COLO668 (cell line): Measurements from ENCODE around the gene MON2.
"Not testable (repeated sequence)": the region's sequence is repeated elsewhere in the genome, so short reads cannot be mapped to it uniquely, and the experiment has no call there.

ENCODE experiments used
- DNase-seq: peaks from one replicate; lab custom pipeline; 2025; ENCODE audit not compliant: unreplicated experiment; lab: John Stamatoyannopoulos, UW

Gene MON2

GRCh38 chr12:62543741-62544140 is 77.1 kb downstream of the MON2 start:
- no peak for DNase-seq

DNA sequence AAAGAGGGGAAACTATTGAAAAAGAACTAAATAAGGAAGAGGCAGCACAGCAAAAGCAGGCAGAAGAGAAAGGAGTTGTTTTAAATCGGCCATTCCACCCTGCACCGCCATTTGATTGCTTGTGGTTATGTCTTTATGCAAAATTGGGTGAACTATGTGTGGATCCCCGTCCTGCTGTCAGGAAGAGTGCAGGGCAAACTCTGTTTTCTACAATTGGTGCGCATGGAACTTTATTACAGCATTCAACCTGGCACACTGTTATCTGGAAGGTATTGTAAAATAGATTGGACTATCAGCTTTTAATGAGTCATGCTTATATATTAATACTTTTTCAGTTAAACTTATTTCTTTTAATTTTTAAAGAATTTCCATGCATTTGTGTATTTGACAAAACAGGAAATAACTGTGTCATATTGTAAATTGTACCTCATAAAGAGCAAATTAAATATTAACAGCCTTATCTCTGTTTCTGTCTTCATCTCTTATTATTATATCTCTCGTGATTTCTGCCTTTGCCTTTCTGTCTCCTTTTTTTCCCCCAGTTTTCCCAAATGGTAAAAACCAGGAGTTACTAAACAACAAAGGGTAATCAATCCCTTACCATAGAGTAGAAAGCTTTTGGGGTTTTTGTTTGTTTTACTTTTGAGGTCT is 86.4 kb downstream of the MON2 start:
- DNase-seq = no peak

- not testable (repeated sequence) for DNase-seq
Measured at GRCh38 chr12:62559366-62559765, 92.7 kb downstream of the MON2 start.

- DNase-seq = no peak
Measured at GRCh38 chr12:62562846-62563245, 96.2 kb downstream of the MON2 start.

- DNase-seq = no peak
Measured at GRCh38 chr12:62575036-62575435, 108.4 kb downstream of the MON2 start.

DNA sequence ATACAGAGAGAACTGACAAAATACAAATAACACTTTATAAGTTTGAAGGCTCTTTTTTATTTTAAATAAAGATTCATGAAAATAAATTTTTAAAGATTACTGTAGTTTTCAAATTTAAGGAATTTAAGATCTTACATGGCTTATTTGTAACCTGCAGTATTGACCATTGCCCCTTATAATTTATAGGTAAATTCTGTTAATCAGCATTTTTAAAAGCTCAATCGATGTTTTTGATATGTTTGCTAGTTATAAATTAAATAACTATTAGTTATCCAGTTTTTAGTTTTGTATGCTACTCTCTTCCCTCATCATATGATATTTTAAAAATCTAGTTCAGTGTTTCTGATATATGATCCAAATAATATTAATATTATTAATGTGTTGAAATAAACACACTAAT is 109.9 kb downstream of the MON2 start:
- DNase-seq = no peak

- DNase-seq = no peak
Measured at GRCh38 chr12:62578726-62579125, 112.1 kb downstream of the MON2 start.

DNA sequence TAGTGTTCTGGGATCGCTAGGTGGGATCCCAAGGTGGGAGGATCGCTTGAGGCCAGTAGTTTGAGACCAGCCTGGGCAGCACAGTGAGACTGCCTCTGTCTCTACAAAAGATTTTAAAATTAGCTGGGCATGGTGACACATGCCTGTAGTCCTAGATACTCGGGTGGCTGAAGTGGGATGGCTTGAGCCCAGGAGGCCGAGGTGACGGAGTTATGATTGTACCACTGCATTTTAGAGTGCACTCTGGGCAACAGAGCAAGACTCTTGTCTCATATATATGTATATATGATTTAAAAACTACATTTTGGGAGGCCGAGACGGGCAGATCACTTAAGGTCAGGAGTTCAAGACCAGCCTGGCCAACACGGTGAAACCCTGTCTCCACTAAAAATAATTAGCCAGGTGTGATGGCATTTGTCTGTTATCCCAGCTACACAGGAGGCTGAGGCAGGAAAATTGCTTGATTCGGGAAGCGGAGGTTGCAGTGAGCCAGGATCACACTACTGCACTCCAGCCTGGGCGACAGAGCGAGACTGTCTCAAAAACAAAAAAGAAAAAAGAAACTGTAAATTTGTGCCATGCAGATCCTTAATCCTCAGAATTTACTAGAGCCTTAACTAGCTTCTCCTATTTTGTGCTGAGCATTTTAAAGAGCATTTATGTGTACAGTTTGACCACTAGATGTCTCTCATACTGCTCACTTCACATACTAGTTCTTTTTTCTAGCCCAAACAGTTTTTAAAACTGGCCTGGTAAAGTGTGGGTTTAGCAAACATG is 114.8 kb downstream of the MON2 start:
- DNase-seq = no peak

GRCh38 chr12:62582065-62582366 is 115.4 kb downstream of the MON2 start:
- DNase-seq = no peak

DNA sequence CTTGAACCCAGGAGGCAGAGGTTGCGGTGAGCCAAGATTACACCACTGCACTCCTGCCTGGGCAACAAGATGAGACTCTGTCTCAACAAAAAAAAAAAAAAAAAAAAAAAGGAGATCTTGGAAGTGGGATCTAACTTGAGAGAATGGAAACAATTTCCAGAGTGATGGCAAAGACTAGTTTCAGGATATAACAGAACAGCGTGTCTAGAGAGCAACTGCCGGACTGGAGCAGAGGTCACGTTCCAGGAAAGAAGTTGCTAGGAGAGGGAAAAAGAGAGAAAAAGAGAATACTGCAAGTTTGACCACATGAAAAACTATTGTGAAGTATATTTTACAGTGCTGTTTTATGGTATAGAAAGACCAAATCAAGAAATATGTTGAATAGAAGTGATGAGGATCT is 118.0 kb downstream of the MON2 start:
- no peak for DNase-seq

DNA sequence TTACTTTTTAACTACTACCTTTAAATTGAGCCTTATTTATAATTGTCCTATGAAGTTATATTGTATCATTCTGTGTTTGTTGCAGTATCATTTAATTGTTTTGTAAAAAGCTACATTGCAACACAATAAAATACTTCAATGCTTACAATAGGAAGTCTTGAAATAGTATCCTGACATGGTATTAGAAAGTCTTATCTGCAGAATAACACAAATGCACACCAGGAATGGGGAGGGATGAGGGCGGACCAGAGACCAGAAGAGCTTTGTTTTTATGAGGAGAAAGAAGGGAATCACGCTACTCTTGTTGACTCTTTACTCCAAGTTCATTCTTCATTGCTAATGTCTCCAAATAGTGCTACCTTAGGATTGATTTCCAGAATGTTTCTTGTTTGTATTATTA is 120.2 kb downstream of the MON2 start:
- DNase-seq = no peak

DNA sequence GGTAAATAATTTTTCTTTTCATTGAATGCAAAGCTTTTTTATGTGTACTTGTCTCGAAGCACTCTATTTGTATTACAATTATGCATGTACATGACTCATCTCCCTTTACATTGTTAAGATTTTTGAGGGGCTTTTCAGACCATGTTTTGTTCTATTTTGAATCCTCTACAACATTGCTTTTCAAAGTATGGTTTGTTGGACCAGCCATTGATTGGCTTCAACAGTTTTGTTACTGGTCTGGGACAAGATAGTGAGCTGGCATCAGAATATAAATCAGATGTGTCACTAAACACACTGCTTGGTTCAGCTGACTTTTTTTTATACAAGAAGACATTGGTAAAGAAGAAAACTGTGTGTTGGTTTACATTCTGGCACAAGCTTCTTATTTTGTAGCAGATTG is 122.3 kb downstream of the MON2 start:
- DNase-seq = no peak

DNA sequence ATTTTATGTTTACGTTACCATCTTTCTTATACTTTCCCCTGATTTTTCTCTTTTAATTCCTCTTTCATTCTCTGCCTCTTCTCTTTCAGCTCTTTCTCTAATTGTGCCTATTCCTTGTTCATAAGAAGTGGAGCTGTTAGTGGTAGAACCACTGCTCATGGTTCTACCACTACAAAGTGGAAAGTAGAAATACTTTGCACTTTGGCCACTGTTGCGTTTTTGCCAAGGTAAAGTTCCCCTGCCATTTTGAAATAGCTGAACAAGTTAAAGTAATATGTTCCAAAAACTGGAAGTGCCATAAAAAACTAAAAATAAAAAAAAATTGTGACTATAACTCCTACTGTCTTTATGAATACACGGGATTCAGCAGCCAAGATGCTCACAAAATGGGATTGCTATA is 130.6 kb downstream of the MON2 start:
- no peak for DNase-seq

GRCh38 chr12:62598846-62599245 is 132.2 kb downstream of the MON2 start:
- no peak for DNase-seq

GRCh38 chr12:62599854-62600437 is 133.3 kb downstream of the MON2 start:
- no peak for DNase-seq

- DNase-seq = no peak
Measured at GRCh38 chr12:62601765-62602164, 135.1 kb downstream of the MON2 start.

DNA sequence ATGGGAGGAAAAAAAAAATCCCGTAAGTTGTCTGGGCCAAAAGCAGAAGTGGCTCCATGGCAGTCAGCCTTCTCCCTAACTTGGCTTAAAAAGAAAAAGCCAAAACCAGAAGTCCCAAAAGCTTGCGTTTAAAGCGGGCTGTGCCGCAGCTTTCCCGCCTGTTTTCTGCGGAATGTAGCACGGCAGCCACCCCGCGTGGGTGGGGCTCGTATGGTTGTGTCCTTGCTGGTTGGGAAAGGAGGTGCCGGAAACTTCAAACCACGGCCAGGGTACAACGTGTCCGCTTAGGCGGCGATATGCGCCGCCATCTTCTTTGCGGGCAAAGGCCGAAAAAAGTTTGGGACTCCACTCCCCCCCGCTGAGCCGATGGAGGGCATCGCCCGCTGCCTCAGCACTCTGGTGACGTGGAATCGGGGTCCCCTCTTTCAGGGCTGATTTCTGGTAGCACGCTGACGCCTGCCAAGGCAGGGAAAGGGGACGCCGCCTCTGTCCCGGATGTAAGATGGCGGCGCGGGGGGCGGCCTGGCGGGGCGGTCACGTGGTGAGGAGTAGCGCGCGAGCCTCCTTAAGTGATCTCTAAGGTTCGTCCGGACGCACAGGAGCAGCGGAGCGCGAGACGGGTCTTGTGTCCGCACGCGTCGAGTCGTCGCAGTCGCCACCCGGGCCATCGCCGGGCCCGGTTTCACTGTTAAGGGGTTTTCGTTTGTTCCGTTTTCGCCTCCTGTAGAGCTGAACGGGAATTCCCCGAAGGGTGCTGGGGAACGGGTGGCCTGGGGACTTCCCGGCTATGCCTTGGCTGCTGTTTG is 135.8 kb downstream of the MON2 start:
- peak; percentile 92 for DNase-seq

DNA sequence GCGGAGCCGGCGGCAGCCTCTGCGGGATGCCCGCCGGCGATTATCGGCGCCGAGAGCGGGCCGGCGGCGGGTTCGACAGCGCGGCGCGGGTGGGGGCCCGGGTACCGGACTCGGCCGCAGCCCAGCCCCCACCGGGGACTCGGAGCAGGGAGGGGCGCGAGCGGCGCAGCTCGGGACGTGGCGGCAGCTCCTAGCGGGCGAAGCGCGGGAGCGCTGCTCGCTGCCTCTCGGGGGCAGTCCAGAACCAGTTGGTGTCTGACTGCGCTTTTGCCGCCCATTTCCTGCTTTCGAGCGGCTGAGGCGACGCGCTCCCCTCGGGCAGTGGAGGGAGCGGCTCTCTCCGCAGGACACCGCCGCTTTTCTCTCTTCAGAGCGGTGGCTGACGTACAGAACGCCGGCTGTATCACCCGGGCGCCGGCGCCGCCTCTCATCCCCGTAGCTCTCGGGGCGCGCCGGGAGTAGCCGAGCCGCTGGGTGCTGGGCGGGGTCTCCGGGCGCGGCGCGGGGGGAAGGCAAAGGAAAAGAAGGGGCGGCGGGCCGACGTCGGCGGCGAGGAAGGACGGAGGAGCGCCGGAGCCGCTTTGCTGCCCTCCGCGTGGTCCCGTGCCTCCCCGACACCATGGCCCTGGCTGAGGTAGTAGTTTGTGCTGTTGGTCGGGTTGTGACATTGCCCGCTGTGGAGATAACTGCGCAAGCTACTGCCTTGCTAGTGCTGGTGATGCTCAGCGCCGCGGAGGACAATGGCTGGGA is 136.6 kb downstream of the MON2 start:
- peak; percentile 94 for DNase-seq

- DNase-seq = no peak
Measured at GRCh38 chr12:62603811-62604098, 137.1 kb downstream of the MON2 start.

GRCh38 chr12:62604373-62604772 is 137.7 kb downstream of the MON2 start:
- no peak for DNase-seq

DNA sequence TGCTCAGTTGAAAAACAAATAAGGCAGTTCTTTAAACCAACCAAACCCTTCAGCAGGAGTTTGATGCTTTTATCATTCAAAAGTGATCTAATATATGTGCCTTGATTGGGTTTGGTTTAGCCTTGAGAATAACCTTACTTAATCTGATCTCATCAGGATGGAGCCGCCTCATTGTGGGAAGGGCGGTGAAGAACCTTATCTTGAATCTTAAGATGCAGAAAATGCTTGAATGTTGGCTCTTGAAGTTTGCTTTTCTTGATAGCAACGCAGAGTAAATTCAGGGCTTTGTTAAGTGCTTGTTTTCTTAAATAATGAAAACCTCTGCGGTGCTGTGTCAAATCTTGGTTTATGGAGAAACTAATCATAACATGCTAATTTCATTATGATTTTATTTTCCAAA is 138.2 kb downstream of the MON2 start:
- no peak for DNase-seq
